Right ventricle myocardium inferior (tissue), 1 donor: ENCODE measurements around the gene EPHA1. TPM values are rescaled to one million over a fixed set of nuclear protein-coding genes. Genes with fewer than 3 reads are reported as not detected.

Experiments used
- ATAC-seq: fragments of 200-7000 bp; cut with Tn5 transposase; one replicate; pipeline ENCODE4 v1.9.1; 2020; ENCODE audit warnings: mild to moderate bottlenecking, moderate library complexity
- DNase-seq: peaks from one replicate; pipeline ENCODE4 v3.0.0; 2021; ENCODE audit errors: missing footprints
- intact Hi-C: fragments of 100-400 bp; cut with DNase I; formaldehyde crosslinking; loops from one replicate; pipeline ENCODE4 v1.11.0; 2022
- total RNA-seq: library from RNA; stranded (reverse); fragmentation: NEBNext Ultra II Directional; extraction: Animal tissue kit (Norgen Biotek cat#: 25700); gene quantifications from one replicate; pipeline ENCODE4 v1.2.1, GENCODE V29; 2021
- donor health status: DM: no; HTN: yes; CAD: no; lungs with severe emphysema.

Gene EPHA1
- total RNA-seq, 1 donor from 2014 or later = not detected

GRCh38 chr7:143382791-143383641, 25.6 kb downstream of the EPHA1 start:
- ATAC-seq (no peak), DNase-seq (peak; percentile 41)
- intact Hi-C loops = loop anchor here (1.0 kb wide), 1 partner anchor 8 kb away; no protein-coding TSS in a partner anchor

GRCh38 chr7:143382126-143382790, 26.4 kb downstream of the EPHA1 start:
- intact Hi-C loops = loop anchor here (1.0 kb wide), 1 partner anchor 9 kb away; no protein-coding TSS in a partner anchor
- ATAC-seq = no peak
- no peak for DNase-seq

GRCh38 chr7:143381427-143382125, 27.1 kb downstream of the EPHA1 start:
- ATAC-seq = peak; percentile 0
- intact Hi-C loops = loop anchor here (1.0 kb wide), 1 partner anchor 10 kb away; no protein-coding TSS in a partner anchor

GRCh38 chr7:143380646-143381426, 27.8 kb downstream of the EPHA1 start, which contains the start of gene ZYX:
Gene ZYX, plus strand, starts transcription at chr7:143381345. Its CDS starts 227 bp downstream, at chr7:143381572.
- intact Hi-C loops = loop anchor here (1.0 kb wide), 2 partner anchors 35 to 118 kb away; partner anchors contain the start of gene GSTK1

More at GRCh38 chr7:143381427-143382125, 27.1 kb downstream of the EPHA1 start:
- DNase-seq = peak; percentile 83

GRCh38 chr7:143380260-143380645, 28.4 kb downstream of the EPHA1 start:
- DNase-seq (peak; percentile 93), ATAC-seq (peak; percentile 82)
- intact Hi-C loops = loop anchor here (1.0 kb wide), 2 partner anchors 36 to 117 kb away; partner anchors contain the start of gene GSTK1

More at GRCh38 chr7:143380646-143381426, 27.8 kb downstream of the EPHA1 start, which contains the start of gene ZYX:
- peak; percentile 98 for DNase-seq
- ATAC-seq = peak; percentile 93

GRCh38 chr7:143379611-143380259, 28.9 kb downstream of the EPHA1 start:
- ATAC-seq (peak; percentile 0), DNase-seq (no peak)
- intact Hi-C loops = loop anchor here (1.0 kb wide), 2 partner anchors 37 to 116 kb away; partner anchors contain the start of gene GSTK1

- no peak for ATAC-seq
- DNase-seq = no peak
- intact Hi-C loops = no loop called here
Observed at GRCh38 chr7:143376396-143376795, 32.3 kb downstream of the EPHA1 start.

- ATAC-seq (no peak), DNase-seq (peak; percentile 57)
- intact Hi-C loops = no loop called here
Observed at GRCh38 chr7:143375298-143376034, 33.2 kb downstream of the EPHA1 start.

- intact Hi-C loops = no loop called here
- DNase-seq (peak; percentile 34), ATAC-seq (peak; percentile 29)
Observed at GRCh38 chr7:143374561-143374960, 34.1 kb downstream of the EPHA1 start.

- ATAC-seq (no peak), DNase-seq (peak; percentile 56)
- intact Hi-C loops = no loop called here
Observed at GRCh38 chr7:143373255-143373794, 35.3 kb downstream of the EPHA1 start.

GRCh38 chr7:143372070-143372469, 36.6 kb downstream of the EPHA1 start:
- intact Hi-C loops = no loop called here
- DNase-seq (peak; percentile 71), ATAC-seq (peak; percentile 66)

GRCh38 chr7:143369678-143370651, 38.7 kb downstream of the EPHA1 start:
- ATAC-seq = no peak
- intact Hi-C loops = no loop called here
- no peak for DNase-seq

- DNase-seq (peak; percentile 9), ATAC-seq (no peak)
- intact Hi-C loops = no loop called here
Observed at GRCh38 chr7:143368387-143368786, 40.3 kb downstream of the EPHA1 start.

GRCh38 chr7:143367972-143368371, 40.7 kb downstream of the EPHA1 start:
- DNase-seq (peak; percentile 45), ATAC-seq (no peak)
- intact Hi-C loops = no loop called here
